Measurements from ENCODE around the gene SLAMF8. TPM values are rescaled to one million over a fixed set of nuclear protein-coding genes. Genes with fewer than 3 reads are reported as not detected.

SLAMF8 gene
- total and polyA plus RNA-seq, 7 donors = 2.4 to 16.2 (median 4.8) TPM

GRCh38 chr1:159781992-159782391, 44.7 kb upstream of the SLAMF8 start:
- 96% methylated on average over 12 of the region's 12 CpGs for WGBS, 2 donors

GRCh38 chr1:159783724-159784123, 42.9 kb upstream of the SLAMF8 start:
- DNase-seq = no peak
- intact Hi-C loops (cut with DNase I) = loop anchor here (5.0 to 10.0 kb wide), 4 partner anchors 141 to 484 kb away; partner anchors contain the start of genes IGSF9 and TAGLN2
- H3K4me3 ChIP-seq = no peak overlapping the region
- H3K4me1 ChIP-seq = peaks cover 0 to 12% (median 6%) of the 10 kb centered on the region in 4 donors
- TF ChIP-seq EP300 (IDR thresholded peaks at IDR 0.05) (no peak), POLR2A (IDR thresholded peaks at IDR 0.05) (no peak), POLR2AphosphoS5 (IDR thresholded peaks at IDR 0.05) (no peak)
- TF ChIP-seq, protein P1, sequence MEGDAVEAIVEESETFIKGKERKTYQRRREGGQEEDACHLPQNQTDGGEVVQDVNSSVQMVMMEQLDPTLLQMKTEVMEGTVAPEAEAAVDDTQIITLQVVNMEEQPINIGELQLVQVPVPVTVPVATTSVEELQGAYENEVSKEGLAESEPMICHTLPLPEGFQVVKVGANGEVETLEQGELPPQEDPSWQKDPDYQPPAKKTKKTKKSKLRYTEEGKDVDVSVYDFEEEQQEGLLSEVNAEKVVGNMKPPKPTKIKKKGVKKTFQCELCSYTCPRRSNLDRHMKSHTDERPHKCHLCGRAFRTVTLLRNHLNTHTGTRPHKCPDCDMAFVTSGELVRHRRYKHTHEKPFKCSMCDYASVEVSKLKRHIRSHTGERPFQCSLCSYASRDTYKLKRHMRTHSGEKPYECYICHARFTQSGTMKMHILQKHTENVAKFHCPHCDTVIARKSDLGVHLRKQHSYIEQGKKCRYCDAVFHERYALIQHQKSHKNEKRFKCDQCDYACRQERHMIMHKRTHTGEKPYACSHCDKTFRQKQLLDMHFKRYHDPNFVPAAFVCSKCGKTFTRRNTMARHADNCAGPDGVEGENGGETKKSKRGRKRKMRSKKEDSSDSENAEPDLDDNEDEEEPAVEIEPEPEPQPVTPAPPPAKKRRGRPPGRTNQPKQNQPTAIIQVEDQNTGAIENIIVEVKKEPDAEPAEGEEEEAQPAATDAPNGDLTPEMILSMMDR (IDR thresholded peaks at IDR 0.05) = no peak
- H3K27me3 ChIP-seq = no peaks in the 10 kb centered on the region
- 91 to 93% methylated on average over 1 of the region's 1 CpG for WGBS, 2 donors
- H3K36me3 ChIP-seq = no peaks in the 10 kb centered on the region
- H3K27ac ChIP-seq = no peak overlapping the region
- H3K9me3 ChIP-seq = no peaks in the 10 kb centered on the region

More at GRCh38 chr1:159781992-159782391, 44.7 kb upstream of the SLAMF8 start:
- no peaks in the 10 kb centered on the region for H3K36me3 ChIP-seq
- no peaks in the 10 kb centered on the region for H3K9me3 ChIP-seq
- no peak for TF ChIP-seq EP300 (IDR thresholded peaks at IDR 0.05)
- no peak for TF ChIP-seq POLR2A (IDR thresholded peaks at IDR 0.05)
- TF ChIP-seq, protein P1 (IDR thresholded peaks at IDR 0.05) = no peak
- no peak for TF ChIP-seq POLR2AphosphoS5 (IDR thresholded peaks at IDR 0.05)
- peaks cover 0 to 12% (median 6%) of the 10 kb centered on the region in 4 donors for H3K4me1 ChIP-seq
- H3K27ac ChIP-seq = peak overlapping the region; percentile 77 to 87 (median 82)
- peak overlapping the region in 1 of 4 donors; percentile 80 for H3K4me3 ChIP-seq
- H3K27me3 ChIP-seq = no peaks in the 10 kb centered on the region
- intact Hi-C loops (cut with DNase I) = loop anchor here (2.0 to 10.0 kb wide), 5 partner anchors 73 to 485 kb away; partner anchors contain the start of genes IGSF9 and TAGLN2
- DNase-seq = no peak

DNA sequence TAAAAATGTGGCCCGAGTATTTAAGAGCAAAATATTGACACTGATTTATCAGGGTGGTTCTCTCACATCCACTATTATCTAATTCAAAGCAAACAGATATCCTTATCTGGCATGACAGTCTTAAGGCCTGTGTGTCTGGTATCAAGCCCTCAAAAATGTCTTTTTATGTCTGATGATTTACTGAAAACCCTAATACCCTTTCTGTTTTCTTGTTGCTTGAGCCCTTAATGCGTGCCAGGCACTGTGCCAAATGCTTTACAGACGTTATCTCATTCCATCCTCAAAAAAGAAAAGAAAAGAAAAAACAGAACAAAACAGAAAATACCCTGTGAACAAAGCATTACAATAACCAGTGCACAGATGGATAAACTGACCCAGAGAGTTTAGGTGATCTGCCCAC, 40.2 kb upstream of the SLAMF8 start:
- H3K27ac ChIP-seq = no peak overlapping the region
- no peaks in the 10 kb centered on the region for H3K36me3 ChIP-seq
- no peak overlapping the region for H3K4me3 ChIP-seq
- 57 to 71% methylated on average over 3 of the region's 3 CpGs for WGBS, 2 donors
- H3K27me3 ChIP-seq = peaks cover 0 to 6% (median 0%) of the 10 kb centered on the region in 3 donors
- peaks cover 0 to 8% (median 1%) of the 10 kb centered on the region in 4 donors for H3K4me1 ChIP-seq
- TF ChIP-seq EP300 (IDR thresholded peaks at IDR 0.05) (no peak), POLR2A (IDR thresholded peaks at IDR 0.05) (no peak), POLR2AphosphoS5 (IDR thresholded peaks at IDR 0.05) (no peak)
- TF ChIP-seq, protein P1 (IDR thresholded peaks at IDR 0.05) = no peak
- DNase-seq = no peak
- H3K9me3 ChIP-seq = no peaks in the 10 kb centered on the region
- intact Hi-C loops (cut with DNase I) = loop anchor here (10.0 kb wide), 1 partner anchor 138 kb away; the partner anchor contains the start of gene TAGLN2

- Histone ChIP-seq H3K9me3 (no peaks in the 10 kb centered on the region), H3K27ac (no peak overlapping the region), H3K27me3 (peaks cover 0 to 11% (median 0%) of the 10 kb centered on the region in 3 donors), H3K36me3 (no peaks in the 10 kb centered on the region), H3K4me3 (no peak overlapping the region), H3K4me1 (peaks cover 0 to 3% (median 0%) of the 10 kb centered on the region in 4 donors)
- TF ChIP-seq EP300 (IDR thresholded peaks at IDR 0.05) (no peak), POLR2AphosphoS5 (IDR thresholded peaks at IDR 0.05) (no peak), POLR2A (IDR thresholded peaks at IDR 0.05) (no peak)
- TF ChIP-seq, protein P1 (IDR thresholded peaks at IDR 0.05) = no peak
- intact Hi-C loops (cut with DNase I) = loop anchor here (10.0 kb wide), 1 partner anchor 138 kb away; the partner anchor contains the start of gene TAGLN2
- no peak for DNase-seq
- 72 to 81% methylated on average over 3 of the region's 3 CpGs for WGBS, 2 donors
Measured at GRCh38 chr1:159786966-159787365, 39.7 kb upstream of the SLAMF8 start.

Data from sigmoid colon (tissue), 7 donors.